NCI-H2029 (cell line): Measurements from ENCODE around the gene GALM.
"Not testable (repeated sequence)": the region's sequence is repeated elsewhere in the genome, so short reads cannot be mapped to it uniquely, and the experiment has no call there.

Experiments used
- DNase-seq: peaks from one replicate; lab custom pipeline; 2025; lab: John Stamatoyannopoulos, UW

GALM gene

GRCh38 chr2:38650012-38650411 is 15.9 kb upstream of the GALM start:
- no peak for DNase-seq

GRCh38 chr2:38650717-38651116 is 15.2 kb upstream of the GALM start:
- no peak for DNase-seq

GRCh38 chr2:38652431-38653273 is 13.3 kb upstream of the GALM start:
- DNase-seq = no peak

- DNase-seq = no peak
Observed at GRCh38 chr2:38653380-38653714, 12.6 kb upstream of the GALM start.

- DNase-seq = no peak
Observed at GRCh38 chr2:38653715-38654527, 12.0 kb upstream of the GALM start.

GRCh38 chr2:38654528-38655381 is 11.2 kb upstream of the GALM start:
- DNase-seq = no peak

- no peak for DNase-seq
Observed at GRCh38 chr2:38655441-38655840, 10.5 kb upstream of the GALM start.

GRCh38 chr2:38656866-38657480 is 8.9 kb upstream of the GALM start:
- DNase-seq = no peak

GRCh38 chr2:38658613-38659012 is 7.3 kb upstream of the GALM start:
- no peak for DNase-seq

GRCh38 chr2:38659115-38659514 is 6.8 kb upstream of the GALM start:
- DNase-seq = no peak

- no peak for DNase-seq
Observed at GRCh38 chr2:38660282-38660681, 5.6 kb upstream of the GALM start.

GRCh38 chr2:38661306-38661705 is 4.6 kb upstream of the GALM start:
- no peak for DNase-seq

GRCh38 chr2:38666556-38666910 is 619 bp downstream of the GALM start:
- no peak for DNase-seq

GRCh38 chr2:38668092-38668491 is 2.2 kb downstream of the GALM start:
- no peak for DNase-seq

GRCh38 chr2:38668779-38669479 is 3.0 kb downstream of the GALM start:
- DNase-seq = no peak

- no peak for DNase-seq
Observed at GRCh38 chr2:38671303-38671702, 5.4 kb downstream of the GALM start.

GRCh38 chr2:38671946-38672345 is 6.0 kb downstream of the GALM start:
- DNase-seq = no peak

GRCh38 chr2:38672445-38673391 is 6.8 kb downstream of the GALM start:
- DNase-seq = no peak

GRCh38 chr2:38676681-38677080 is 10.8 kb downstream of the GALM start:
- DNase-seq = no peak

GRCh38 chr2:38680868-38681267 is 15.0 kb downstream of the GALM start:
- DNase-seq = not testable (repeated sequence)
